ENCODE data around the gene C5AR1. TPM values are rescaled to one million over a fixed set of nuclear protein-coding genes. Genes with fewer than 3 reads are reported as not detected.
A peak's percentile ranks its signal among the peaks of the same experiment; 100 is the strongest.
"Not testable (repeated sequence)": the region's sequence is repeated elsewhere in the genome, so short reads cannot be mapped to it uniquely, and the experiment has no call there.

The C5AR1 gene
- polyA plus RNA-seq (2013, experiment 1 of 2; ENCODE audit: insufficient read length) = 0.18 TPM
- 0.69 TPM for polyA plus RNA-seq (2013, experiment 2 of 2; ENCODE audit: insufficient read length)

- no peak for DNase-seq
Observed at GRCh38 chr19:47309608-47310007, at the start of gene C5AR1. Gene C5AR1, plus strand, starts transcription at chr19:47309861. Its CDS starts 35 bp downstream, at chr19:47309896.

GRCh38 chr19:47260476-47260875 is 49.2 kb upstream of the C5AR1 start:
- DNase-seq = no peak

- DNase-seq = not testable (repeated sequence)
Observed at GRCh38 chr19:47261946-47262793, 47.5 kb upstream of the C5AR1 start.

- no peak for DNase-seq
Observed at GRCh38 chr19:47264629-47265028, 45.0 kb upstream of the C5AR1 start.

- no peak for DNase-seq
Observed at GRCh38 chr19:47266401-47266941, 43.2 kb upstream of the C5AR1 start.

GRCh38 chr19:47267350-47267759 is 42.3 kb upstream of the C5AR1 start:
- DNase-seq = no peak

GRCh38 chr19:47268028-47268427 is 41.6 kb upstream of the C5AR1 start:
- DNase-seq = no peak

- no peak for DNase-seq
Observed at GRCh38 chr19:47269596-47269995, 40.1 kb upstream of the C5AR1 start.

GRCh38 chr19:47270408-47270807 is 39.3 kb upstream of the C5AR1 start:
- DNase-seq = no peak

GRCh38 chr19:47271949-47272348 is 37.7 kb upstream of the C5AR1 start:
- no peak for DNase-seq

- peak; percentile 88 for DNase-seq
Observed at GRCh38 chr19:47272448-47273312, 37.0 kb upstream of the C5AR1 start.

GRCh38 chr19:47273313-47274070 is 36.2 kb upstream of the C5AR1 start:
- peak; percentile 95 for DNase-seq

- peak; percentile 94 for DNase-seq
Observed at GRCh38 chr19:47274071-47274890, 35.4 kb upstream of the C5AR1 start, which contains the start of gene INAFM1. Gene INAFM1, plus strand, starts transcription at chr19:47274885. Its CDS starts 35 bp downstream, at chr19:47274920.

GRCh38 chr19:47274891-47275761 is 34.5 kb upstream of the C5AR1 start:
- DNase-seq = no peak

GRCh38 chr19:47275791-47276461 is 33.7 kb upstream of the C5AR1 start:
- DNase-seq = peak; percentile 45

GRCh38 chr19:47276513-47276912 is 33.1 kb upstream of the C5AR1 start:
- DNase-seq = not testable (repeated sequence)

GRCh38 chr19:47280183-47280797 is 29.4 kb upstream of the C5AR1 start:
- peak; percentile 38 for DNase-seq

GRCh38 chr19:47283405-47284059 is 26.1 kb upstream of the C5AR1 start:
- no peak for DNase-seq
